Adrenal gland (tissue), 5 donors: Measurements from ENCODE around the gene ERGIC2.

Experiments
- CTCF ChIP-seq, 6 experiments: fragments of 450-650 bp in 4 of 6; fragments of 200-600 bp in 2 of 6; sonication (generic) in 1 of 6; IDR thresholded peaks; 1 replicate in 5 of 6; 2 replicates in 1 of 6; pipeline versions ENCODE4 v1.5.1 to v1.8.0; 2016 to 2021; ENCODE audit warnings: antibody characterized with exemption in 6 of 6, mild to moderate bottlenecking in 2 of 6, moderate library complexity in 1 of 6
- POLR2A ChIP-seq, 2 donors: fragments of 450-650 bp; IDR thresholded peaks; one replicate each; pipeline ENCODE4 v1.6.1; 2017; ENCODE audit warnings: antibody characterized with exemption in 2 of 2, mild to moderate bottlenecking in 2 of 2, moderate library complexity in 1 of 2
- donor health status: DM: no; HTN: no; CAD: no.

DNA sequence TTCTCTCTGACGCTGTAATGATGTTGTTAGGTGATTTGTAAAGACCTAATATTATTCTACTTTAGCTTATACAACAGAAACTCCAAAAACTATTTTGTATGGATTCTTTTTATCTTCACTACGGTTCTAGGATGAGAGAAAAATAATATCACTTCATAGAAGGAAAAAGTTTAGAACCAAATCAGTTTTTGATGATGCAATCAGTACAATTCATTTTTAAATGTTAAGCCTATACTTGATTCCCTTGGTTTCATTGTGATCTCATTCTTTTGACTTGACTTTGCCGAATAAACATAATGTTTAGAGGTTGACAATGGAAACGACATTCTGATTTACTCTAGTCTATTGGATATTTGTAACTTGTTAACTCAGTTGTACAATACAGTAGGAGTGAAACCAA, 24.6 kb upstream of the ERGIC2 start:
- no peak for TF ChIP-seq POLR2A (IDR thresholded peaks at IDR 0.05)
- TF ChIP-seq CTCF (IDR thresholded peaks at IDR 0.05): no peak
